HepG2 (cell line): ENCODE results near the gene STARD10. TPM values are rescaled to one million over a fixed set of nuclear protein-coding genes. Genes with fewer than 3 reads are reported as not detected.

Experiments
- FOXA3 ChIP-seq: IDR thresholded peaks from 2 replicates; pipeline ENCODE4 v1.6.1; 2016; ENCODE audit warnings: missing genetic modification reagents, missing compliant biosample characterization
- FOXO1 ChIP-seq: sonication (generic); formaldehyde crosslinking; IDR thresholded peaks from 2 replicates; pipeline ENCODE4 v1.4.0; 2020; ENCODE audit warnings: missing genetic modification reagents
- HDAC2 ChIP-seq: sonication (generic); formaldehyde crosslinking; IDR thresholded peaks from 2 replicates; pipeline ENCODE4 v1.4.0; 2020; ENCODE audit warnings: missing genetic modification reagents
- JUND ChIP-seq: sonication (generic); formaldehyde crosslinking; IDR thresholded peaks from 2 replicates; pipeline ENCODE4 v1.8.0; 2022; ENCODE audit warnings: mild to moderate bottlenecking, missing genetic modification reagents
- KDM6A ChIP-seq: IDR thresholded peaks from 2 replicates; pipeline ENCODE4 v1.6.1; 2016; ENCODE audit warnings: low read depth
- MEIS1 ChIP-seq: sonication (generic); formaldehyde crosslinking; IDR thresholded peaks from 2 replicates; pipeline ENCODE4 v1.9.0; 2021; ENCODE audit warnings: mild to moderate bottlenecking, missing genetic modification reagents, moderate library complexity, borderline replicate concordance
- MEIS2 ChIP-seq: sonication (generic); formaldehyde crosslinking; IDR thresholded peaks from 2 replicates; pipeline ENCODE4 v1.9.0; 2021; ENCODE audit warnings: mild to moderate bottlenecking, missing genetic modification reagents
- NBN ChIP-seq: fragments of 450-650 bp; conservative IDR thresholded peaks from 2 replicates; pipeline ENCODE4 v1.6.1; 2017
- NR2C2 ChIP-seq: sonication (generic); formaldehyde crosslinking; IDR thresholded peaks from 2 replicates; pipeline ENCODE4 v1.4.0; 2020; ENCODE audit warnings: missing genetic modification reagents, mild to moderate bottlenecking, moderate library complexity, borderline replicate concordance
- NR2F6 ChIP-seq, 2 experiments: IDR thresholded peaks; 2 replicates each; pipeline ENCODE4 v1.6.1; 2016; ENCODE audit warnings: antibody characterized with exemption in 1 of 2, mild to moderate bottlenecking in 1 of 2
- RFX5 ChIP-seq: IDR thresholded peaks from 2 replicates; pipeline ENCODE4 v1.6.1; 2011; ENCODE audit warnings: low read depth, low read length, improper control_type of control experiment
- THAP11 ChIP-seq: IDR thresholded peaks from 2 replicates; pipeline ENCODE4 v1.6.1; 2016; ENCODE audit warnings: missing biosample characterization, missing genetic modification reagents
- ZBED4 ChIP-seq: sonication (generic); formaldehyde crosslinking; IDR thresholded peaks from 2 replicates; pipeline ENCODE4 v1.4.0; 2020; ENCODE audit warnings: missing genetic modification reagents, borderline replicate concordance
- ZBTB14 ChIP-seq: sonication (generic); formaldehyde crosslinking; IDR thresholded peaks from 2 replicates; pipeline ENCODE4 v1.4.0; 2020; ENCODE audit warnings: missing genetic modification reagents
- ZKSCAN1 ChIP-seq: fragments of 150-350 bp; IDR thresholded peaks from 2 replicates; pipeline ENCODE4 v1.6.1; 2014; ENCODE audit warnings: low read length
- ZNF329 ChIP-seq: sonication (generic); formaldehyde crosslinking; IDR thresholded peaks from 2 replicates; pipeline ENCODE4 v1.9.0; 2021; ENCODE audit warnings: low read depth, mild to moderate bottlenecking, missing genetic modification reagents
- ZNF597 ChIP-seq: sonication (generic); formaldehyde crosslinking; IDR thresholded peaks from 2 replicates; pipeline ENCODE4 v1.5.0; 2020; ENCODE audit warnings: missing genetic modification reagents
- polyA plus RNA-seq, 8 experiments: library from polyadenylated mRNA; depleted of rRNA in 3 of 8; stranded (reverse) in 7 of 8; unstranded in 1 of 8; fragments of >200 nt; fragmentation: Illumina TruSeq in 4 of 8; extraction: Trizol in 4 of 8; gene quantifications; 2 replicates each; pipeline versions ENCODE4 v1.2.1 to v1.2.3, GENCODE V29; 2011 to 2016; ENCODE audit warnings: low read depth in 4 of 8, missing spikeins in 1 of 8, mixed read lengths in 1 of 8; ENCODE audit not compliant: insufficient read depth in 1 of 8
- total RNA-seq, 5 experiments: library from RNA; depleted of rRNA; stranded (reverse); fragments of >200 nt; fragmentation: Illumina TruSeq; extraction: Trizol; gene quantifications; 2 replicates each; pipeline ENCODE4 v1.2.3, GENCODE V29; 2016; ENCODE audit warnings: low read depth in 1 of 5
- TF ChIP-seq, protein P1 (sequence below): IDR thresholded peaks from 2 replicates; pipeline ENCODE4 v1.6.1; 2012; ENCODE audit warnings: low read depth, low read length, improper control_type of control experiment
- TF ChIP-seq, protein P2 (sequence below): IDR thresholded peaks from 2 replicates; pipeline ENCODE4 v1.6.1; 2016; ENCODE audit warnings: mild to moderate bottlenecking
- TF ChIP-seq, protein P3 (sequence below): sonication (generic); formaldehyde crosslinking; IDR thresholded peaks from 2 replicates; pipeline ENCODE4 v1.4.0; 2020; ENCODE audit warnings: missing genetic modification reagents, borderline replicate concordance

The STARD10 gene
- total and polyA plus RNA-seq, 2 of the 13 experiments (the other 11 are each of a cell fraction or from before 2014, with no cell fraction given): 260 to 341 TPM

DNA sequence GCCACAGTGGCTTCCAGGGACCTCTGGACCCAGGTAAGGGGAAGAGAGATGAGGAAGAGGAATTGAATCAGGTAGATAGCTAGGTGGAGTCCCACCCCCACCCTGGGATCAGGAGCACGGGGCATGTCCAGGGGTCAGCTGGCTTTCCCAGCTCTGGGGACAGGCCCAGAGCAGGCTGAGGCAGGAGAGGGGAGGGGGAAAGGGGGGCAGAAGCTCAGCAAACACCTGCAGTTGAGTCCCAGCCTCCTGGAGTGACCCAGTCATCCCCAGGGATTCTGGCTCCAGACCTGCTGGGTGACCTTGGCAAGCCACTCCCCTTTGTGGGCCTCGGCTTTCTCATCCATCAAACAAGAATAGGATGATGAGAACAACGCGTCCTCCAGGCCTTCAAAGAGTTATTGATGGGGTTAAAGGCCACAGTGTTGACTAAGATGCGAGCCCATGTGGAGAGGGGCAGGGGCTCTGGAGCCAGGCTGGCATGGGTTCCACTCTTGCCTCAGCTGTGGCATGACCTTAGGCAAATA, 16.0 kb downstream of the STARD10 start (continued):
- TF ChIP-seq, protein P1, sequence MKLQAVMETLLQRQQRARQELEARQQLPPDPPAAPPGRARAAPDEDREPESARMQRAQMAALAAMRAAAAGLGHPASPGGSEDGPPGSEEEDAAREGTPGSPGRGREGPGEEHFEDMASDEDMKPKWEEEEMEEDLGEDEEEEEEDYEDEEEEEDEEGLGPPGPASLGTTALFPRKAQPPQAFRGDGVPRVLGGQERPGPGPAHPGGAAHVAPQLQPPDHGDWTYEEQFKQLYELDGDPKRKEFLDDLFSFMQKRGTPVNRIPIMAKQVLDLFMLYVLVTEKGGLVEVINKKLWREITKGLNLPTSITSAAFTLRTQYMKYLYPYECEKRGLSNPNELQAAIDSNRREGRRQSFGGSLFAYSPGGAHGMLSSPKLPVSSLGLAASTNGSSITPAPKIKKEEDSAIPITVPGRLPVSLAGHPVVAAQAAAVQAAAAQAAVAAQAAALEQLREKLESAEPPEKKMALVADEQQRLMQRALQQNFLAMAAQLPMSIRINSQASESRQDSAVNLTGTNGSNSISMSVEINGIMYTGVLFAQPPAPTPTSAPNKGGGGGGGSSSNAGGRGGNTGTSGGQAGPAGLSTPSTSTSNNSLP: no peak
- peak; percentile 71; the same call in 1 of the 2 replicates for TF ChIP-seq MEIS2 (CRISPR knock-in tag)
- 0 out of 2 replicates have a peak, but pooled peaks have one; percentile 31 for TF ChIP-seq MEIS1 (CRISPR knock-in tag)
- TF ChIP-seq, protein P2, sequence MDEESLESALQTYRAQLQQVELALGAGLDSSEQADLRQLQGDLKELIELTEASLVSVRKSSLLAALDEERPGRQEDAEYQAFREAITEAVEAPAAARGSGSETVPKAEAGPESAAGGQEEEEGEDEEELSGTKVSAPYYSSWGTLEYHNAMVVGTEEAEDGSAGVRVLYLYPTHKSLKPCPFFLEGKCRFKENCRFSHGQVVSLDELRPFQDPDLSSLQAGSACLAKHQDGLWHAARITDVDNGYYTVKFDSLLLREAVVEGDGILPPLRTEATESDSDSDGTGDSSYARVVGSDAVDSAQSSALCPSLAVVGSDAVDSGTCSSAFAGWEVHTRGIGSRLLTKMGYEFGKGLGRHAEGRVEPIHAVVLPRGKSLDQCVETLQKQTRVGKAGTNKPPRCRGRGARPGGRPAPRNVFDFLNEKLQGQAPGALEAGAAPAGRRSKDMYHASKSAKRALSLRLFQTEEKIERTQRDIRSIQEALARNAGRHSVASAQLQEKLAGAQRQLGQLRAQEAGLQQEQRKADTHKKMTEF (CRISPR knock-in tag): peak; percentile 65; the same call in 1 of the 2 replicates
- peak; percentile 74; the same call in 1 of the 2 replicates for TF ChIP-seq FOXA3 (CRISPR knock-in tag)
- TF ChIP-seq THAP11 (CRISPR knock-in tag): peak; percentile 64; the same call in 1 of the 2 replicates
- TF ChIP-seq JUND (CRISPR knock-in tag): no peak
- peak; percentile 90 for TF ChIP-seq NR2F6 (IDR thresholded peaks at IDR 0.05)
- TF ChIP-seq NR2F6 (CRISPR knock-in tag; IDR thresholded peaks at IDR 0.05): peak; percentile 87
- TF ChIP-seq FOXO1: peak; percentile 36; the same call in 1 of the 2 replicates
- peak; percentile 89 for TF ChIP-seq NR2C2
- no peak for TF ChIP-seq RFX5
- TF ChIP-seq NBN: no peak
- TF ChIP-seq, protein P3, sequence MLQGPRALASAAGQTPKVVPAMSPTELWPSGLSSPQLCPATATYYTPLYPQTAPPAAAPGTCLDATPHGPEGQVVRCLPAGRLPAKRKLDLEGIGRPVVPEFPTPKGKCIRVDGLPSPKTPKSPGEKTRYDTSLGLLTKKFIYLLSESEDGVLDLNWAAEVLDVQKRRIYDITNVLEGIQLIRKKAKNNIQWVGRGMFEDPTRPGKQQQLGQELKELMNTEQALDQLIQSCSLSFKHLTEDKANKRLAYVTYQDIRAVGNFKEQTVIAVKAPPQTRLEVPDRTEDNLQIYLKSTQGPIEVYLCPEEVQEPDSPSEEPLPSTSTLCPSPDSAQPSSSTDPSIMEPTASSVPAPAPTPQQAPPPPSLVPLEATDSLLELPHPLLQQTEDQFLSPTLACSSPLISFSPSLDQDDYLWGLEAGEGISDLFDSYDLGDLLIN (CRISPR knock-in tag): no peak
- no peak for TF ChIP-seq ZKSCAN1
- TF ChIP-seq KDM6A: 0 out of 2 replicates have a peak, but pooled peaks have one; percentile 20
- 0 out of 2 replicates have a peak, but pooled peaks have one; percentile 10 for TF ChIP-seq ZNF329 (CRISPR knock-in tag)
- no peak; the same call in none of the 2 replicates for TF ChIP-seq ZBED4 (CRISPR knock-in tag)
- peak; percentile 80 for TF ChIP-seq HDAC2 (CRISPR knock-in tag)
- no peak for TF ChIP-seq ZBTB14 (CRISPR knock-in tag)
- TF ChIP-seq ZNF597: no peak
